Measurements from ENCODE around the gene ARL11.

The ARL11 gene

DNA sequence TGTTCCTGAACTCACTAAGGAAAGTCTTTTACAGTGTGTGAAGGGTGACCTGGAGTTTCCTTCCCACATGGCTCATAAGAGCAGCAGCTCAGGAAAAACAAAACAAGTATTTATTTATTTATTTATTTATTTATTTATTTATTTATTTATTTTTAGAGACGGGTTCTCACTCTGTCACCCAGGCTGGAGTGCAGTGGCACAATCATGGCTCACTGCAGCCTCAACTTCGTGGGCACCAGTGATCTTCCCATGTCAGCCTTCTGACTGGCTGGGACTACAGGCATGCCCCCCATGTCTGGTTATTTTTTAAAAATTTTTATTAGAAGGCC, 10.4 kb downstream of the ARL11 start:
- TF ChIP-seq, protein P1, sequence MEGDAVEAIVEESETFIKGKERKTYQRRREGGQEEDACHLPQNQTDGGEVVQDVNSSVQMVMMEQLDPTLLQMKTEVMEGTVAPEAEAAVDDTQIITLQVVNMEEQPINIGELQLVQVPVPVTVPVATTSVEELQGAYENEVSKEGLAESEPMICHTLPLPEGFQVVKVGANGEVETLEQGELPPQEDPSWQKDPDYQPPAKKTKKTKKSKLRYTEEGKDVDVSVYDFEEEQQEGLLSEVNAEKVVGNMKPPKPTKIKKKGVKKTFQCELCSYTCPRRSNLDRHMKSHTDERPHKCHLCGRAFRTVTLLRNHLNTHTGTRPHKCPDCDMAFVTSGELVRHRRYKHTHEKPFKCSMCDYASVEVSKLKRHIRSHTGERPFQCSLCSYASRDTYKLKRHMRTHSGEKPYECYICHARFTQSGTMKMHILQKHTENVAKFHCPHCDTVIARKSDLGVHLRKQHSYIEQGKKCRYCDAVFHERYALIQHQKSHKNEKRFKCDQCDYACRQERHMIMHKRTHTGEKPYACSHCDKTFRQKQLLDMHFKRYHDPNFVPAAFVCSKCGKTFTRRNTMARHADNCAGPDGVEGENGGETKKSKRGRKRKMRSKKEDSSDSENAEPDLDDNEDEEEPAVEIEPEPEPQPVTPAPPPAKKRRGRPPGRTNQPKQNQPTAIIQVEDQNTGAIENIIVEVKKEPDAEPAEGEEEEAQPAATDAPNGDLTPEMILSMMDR (conservative IDR thresholded peaks at IDR 0.05; ENCODE audit: low read depth, low read length), result no peak
- H3K4me3 ChIP-seq (ENCODE audit: low read length), result no peak overlapping the region
- no peak for DNase-seq (ENCODE audit: low read depth)

DNA sequence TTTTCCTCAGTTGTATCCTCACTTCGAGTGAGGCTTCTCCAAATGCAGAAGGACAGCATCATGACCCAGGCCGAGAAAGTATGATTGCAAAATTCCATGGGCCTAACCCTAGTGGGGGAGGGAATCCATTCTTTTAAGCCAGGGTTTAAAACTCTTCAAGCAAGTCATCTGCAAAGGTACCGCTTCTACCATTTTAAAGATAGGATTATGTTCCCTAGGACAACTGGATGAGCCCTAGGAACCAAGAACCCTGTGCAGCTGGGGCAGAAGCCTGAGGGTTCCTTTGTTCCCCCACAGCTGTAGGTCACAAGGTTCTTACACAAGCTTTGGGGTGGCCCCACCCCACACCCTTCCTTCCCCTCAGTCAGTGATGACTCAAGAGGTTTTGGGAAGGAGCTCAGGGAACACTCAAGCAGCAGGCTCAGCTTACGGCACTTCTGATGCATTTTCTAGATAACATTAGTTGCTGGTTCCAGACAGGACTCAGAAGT, 13.5 kb downstream of the ARL11 start:
- TF ChIP-seq, protein P1 (conservative IDR thresholded peaks at IDR 0.05; ENCODE audit: low read depth, low read length), result no peak
- no peak overlapping the region for H3K4me3 ChIP-seq (ENCODE audit: low read length)
- DNase-seq (ENCODE audit: low read depth), result no peak

DNA sequence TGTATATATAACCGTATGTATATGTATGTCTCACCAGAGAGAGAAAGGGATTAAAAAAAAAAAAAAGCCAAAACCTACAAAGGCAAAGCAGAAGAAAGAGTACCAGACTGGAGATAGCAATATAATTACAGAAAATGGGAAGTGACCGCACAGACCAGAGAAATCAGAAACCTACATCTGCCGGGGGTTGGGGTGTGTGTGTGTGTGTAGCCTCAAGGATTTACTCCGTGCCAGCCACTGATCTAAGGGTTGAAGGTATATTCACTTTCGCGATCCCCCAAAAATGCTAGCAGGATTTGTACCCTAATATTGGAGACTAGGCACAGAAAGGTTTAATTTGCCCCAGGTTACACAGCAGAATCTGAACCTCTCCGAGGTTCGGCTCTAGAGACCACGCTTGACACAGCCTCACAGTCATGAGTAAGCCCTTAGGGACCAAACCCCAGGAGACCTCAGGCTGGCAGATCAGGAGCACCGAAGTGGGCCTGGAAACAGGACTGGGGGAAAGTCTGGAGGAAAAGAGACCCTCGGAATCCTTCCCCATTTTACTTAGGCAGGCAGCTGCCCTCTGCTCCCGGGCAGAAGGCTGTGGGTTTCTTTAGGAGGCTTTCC, 14.8 kb downstream of the ARL11 start:
- TF ChIP-seq, protein P1 (conservative IDR thresholded peaks at IDR 0.05; ENCODE audit: low read depth, low read length), result no peak
- H3K4me3 ChIP-seq (ENCODE audit: low read length), result no peak overlapping the region

DNA sequence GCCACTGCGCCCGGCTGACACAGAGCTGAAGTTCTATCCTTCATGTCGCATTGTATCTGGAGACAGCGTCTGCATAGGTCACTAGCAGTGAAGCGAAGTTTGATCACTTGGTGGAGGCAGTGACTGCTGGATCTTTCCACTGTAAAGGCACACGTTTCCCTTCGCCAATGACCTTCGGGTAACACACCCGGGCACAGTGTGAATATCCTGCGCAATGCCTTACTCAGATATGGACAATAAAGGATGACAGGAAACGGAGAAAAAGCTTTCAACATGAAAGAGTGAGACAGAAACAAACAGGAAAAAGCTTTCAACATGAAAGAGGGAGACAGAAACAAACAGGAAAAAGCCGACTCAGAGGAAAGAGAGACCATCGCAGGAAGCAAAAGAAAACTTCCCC, 17.1 kb downstream of the ARL11 start:
- TF ChIP-seq, protein P1 (conservative IDR thresholded peaks at IDR 0.05; ENCODE audit: low read depth, low read length), result no peak
- DNase-seq (ENCODE audit: low read depth), result no peak
- H3K4me3 ChIP-seq (ENCODE audit: low read length), result no peak overlapping the region

More for the DNA sequence above, 14.8 kb downstream of the ARL11 start:
- DNase-seq (ENCODE audit: low read depth), result no peak

DNA sequence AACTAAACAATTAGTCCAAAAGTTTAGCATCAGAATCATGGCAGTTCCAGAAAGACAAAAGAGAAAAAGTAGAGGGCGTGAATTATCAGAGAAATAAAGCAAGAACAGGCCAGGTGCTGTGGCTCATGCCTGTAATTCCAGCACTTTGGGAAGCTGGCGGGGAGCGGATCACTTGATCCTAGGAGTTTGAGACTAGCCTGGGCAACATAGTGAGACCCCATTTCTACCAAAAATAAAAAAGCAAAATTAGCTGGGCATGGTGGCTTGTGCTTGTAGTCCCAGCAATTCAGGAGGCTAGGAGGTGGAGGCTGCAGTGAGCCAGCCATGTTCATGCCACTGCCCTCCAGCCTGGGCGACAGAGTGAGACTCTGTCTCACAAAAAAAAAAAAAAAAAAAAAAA, 18.4 kb downstream of the ARL11 start:
- DNase-seq (ENCODE audit: low read depth), result no peak
- no peak overlapping the region for H3K4me3 ChIP-seq (ENCODE audit: low read length)
- TF ChIP-seq, protein P1 (conservative IDR thresholded peaks at IDR 0.05; ENCODE audit: low read depth, low read length), result no peak

DNA sequence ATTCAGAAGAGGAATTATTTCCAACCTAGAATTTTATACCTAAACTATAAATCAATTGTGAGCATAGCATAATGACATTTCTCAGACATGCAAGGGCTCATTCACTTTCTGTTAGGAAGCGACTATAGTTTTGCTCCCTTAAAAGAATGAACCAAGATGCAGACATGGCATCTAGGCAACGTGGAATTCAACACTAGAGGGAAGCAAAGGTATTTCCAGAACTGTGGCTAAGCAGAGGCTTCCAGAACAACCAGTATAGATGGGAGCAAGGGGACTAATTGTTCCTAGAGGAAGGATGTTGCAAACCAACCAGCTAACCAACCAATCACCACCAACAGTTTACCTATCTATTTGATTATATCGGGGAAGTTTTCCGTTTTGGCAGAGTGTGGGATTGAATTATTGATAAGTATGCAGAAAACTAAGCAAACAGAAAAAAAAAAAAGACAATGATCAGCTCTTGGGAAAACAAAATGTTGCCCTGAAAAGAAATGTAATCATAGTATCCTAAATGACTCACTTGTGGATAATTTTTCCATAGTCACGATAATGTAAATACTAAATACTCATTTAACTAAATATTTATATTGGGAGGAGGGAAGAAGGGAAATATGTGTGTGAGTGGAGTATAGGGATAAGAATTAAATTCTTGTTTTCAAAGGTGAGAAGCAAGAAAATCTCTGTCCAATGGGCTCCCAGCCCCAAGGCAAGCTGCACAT, 21.1 kb downstream of the ARL11 start:
- DNase-seq (ENCODE audit: low read depth), result no peak
- H3K4me3 ChIP-seq (ENCODE audit: low read length), result no peak overlapping the region
- TF ChIP-seq, protein P1 (conservative IDR thresholded peaks at IDR 0.05; ENCODE audit: low read depth, low read length), result peak; percentile 63

DNA sequence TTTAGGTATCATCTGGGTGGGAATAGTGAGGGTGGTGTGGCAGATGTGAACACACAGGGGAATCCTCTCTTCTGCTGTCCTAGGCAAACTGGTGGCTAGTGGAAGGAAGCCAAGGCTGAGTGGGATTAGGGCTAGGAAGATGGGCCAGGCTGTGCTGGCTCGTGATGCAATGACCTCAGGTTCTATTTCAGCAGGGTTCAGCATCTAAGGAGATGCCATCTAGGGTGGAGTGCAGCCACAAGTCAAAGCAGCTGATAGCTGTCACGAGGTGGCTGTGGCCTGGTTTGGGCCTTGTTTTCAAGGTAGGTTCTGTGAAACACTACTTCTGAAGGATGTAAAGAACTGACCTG, 21.6 kb downstream of the ARL11 start:
- TF ChIP-seq, protein P1 (conservative IDR thresholded peaks at IDR 0.05; ENCODE audit: low read depth, low read length), result no peak
- DNase-seq (ENCODE audit: low read depth), result no peak
- no peak overlapping the region for H3K4me3 ChIP-seq (ENCODE audit: low read length)

Data from retinal pigment epithelial cell (primary cell).